HG02642 (cell line): ENCODE measurements around the gene NDUFB8.

Experiments used
- ATAC-seq: cut with Tn5 transposase; IDR thresholded peaks from one replicate; pipeline ENCODE4 v1.9.1; 2021; ENCODE audit warnings: mild to moderate bottlenecking; ENCODE audit not compliant: unreplicated experiment, poor library complexity

NDUFB8 gene

DNA sequence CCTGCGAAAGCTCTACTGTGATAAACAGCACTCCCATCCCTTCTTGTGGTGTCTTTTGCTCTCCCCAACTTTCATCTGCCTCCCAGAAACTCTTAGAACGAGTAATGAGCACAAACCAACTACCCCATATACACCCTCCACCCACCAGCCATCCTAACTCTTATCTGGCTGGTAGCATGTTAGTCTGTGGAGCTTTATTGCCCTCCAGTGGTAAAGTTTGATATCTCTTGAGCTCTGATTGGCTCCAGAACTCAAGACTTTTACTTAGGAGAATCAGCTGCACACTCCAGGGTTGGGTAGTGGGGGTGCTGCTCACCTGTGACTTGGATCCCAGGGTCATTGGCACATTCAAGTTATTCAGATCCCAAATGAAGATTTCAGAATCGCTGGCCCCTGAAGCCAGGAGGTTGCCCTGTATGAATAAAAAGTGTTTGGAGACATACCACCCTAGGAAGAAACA, 20.9 kb downstream of the NDUFB8 start:
- ATAC-seq = peak; percentile 36

DNA sequence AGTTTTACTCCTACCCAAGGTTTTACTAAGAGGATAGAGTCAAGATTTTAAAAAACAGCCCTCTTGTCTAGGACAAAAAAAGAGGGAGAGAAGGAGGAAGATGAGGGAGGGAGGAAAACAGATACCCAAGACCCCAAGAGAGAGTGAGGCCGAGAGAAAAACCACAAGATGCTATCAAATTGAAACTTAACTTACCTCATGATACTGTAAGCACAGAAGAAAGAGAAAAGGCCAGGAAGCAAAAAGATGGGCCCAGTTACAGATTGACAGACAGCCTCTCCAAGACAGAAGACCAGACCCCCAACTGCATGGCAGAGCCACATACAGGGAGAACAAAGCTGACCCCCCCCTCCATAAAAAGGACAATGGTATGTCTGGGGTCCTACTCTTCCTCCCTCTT, 21.4 kb downstream of the NDUFB8 start:
- no peak for ATAC-seq

- ATAC-seq = no peak
Observed at GRCh38 chr10:100507357-100507732, 22.3 kb downstream of the NDUFB8 start.

- ATAC-seq = no peak
Observed at GRCh38 chr10:100506596-100507356, 22.9 kb downstream of the NDUFB8 start.

GRCh38 chr10:100505164-100505563, 24.5 kb downstream of the NDUFB8 start:
- no peak for ATAC-seq

- ATAC-seq = no peak
Observed at GRCh38 chr10:100504096-100504495, 25.6 kb downstream of the NDUFB8 start.

DNA sequence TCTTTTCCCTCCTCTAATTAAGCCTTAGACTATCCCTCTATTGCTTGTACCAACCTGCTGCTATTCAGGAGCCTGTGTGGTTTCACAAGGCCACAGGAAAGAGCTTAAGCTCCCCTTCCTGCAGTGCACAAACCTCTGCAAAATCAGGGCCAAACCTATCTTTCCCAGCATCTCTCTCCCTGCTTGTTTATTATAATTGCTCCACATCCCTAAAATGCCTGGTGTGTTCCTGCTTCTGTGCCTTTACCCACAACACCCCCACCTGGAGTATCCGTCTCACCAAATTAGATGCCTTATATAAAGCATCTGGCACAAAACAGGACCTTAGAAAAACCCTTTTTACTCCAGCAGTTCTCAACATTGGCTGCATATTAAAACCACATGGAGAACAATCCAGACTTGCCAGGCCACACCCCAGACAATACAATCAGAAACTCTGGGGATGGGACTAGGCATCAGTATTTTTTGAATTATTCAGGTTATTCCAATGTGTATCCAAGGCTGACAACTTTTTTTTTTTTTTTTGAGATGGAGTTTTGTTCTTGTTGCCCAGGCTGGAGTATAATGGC, 26.7 kb downstream of the NDUFB8 start:
- ATAC-seq = no peak

DNA sequence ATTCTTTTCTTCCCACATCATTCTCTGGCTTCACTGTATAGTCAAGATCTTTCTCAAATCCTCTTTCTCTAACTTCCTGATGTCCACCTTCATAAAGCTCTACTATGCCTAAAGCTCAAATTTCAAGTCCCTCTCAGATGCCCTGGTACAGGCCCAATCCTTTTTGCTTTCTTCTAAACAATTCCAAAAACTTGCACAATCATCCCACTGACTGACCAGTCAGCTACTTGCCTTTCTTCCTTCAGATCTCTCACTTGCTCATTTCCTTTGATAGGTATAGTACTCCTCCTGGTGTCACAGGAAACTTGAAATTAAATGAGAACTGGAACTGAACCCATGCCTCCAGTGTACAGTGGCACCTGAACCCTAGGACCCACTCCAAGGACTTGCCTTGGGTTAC, 28.2 kb downstream of the NDUFB8 start:
- no peak for ATAC-seq

DNA sequence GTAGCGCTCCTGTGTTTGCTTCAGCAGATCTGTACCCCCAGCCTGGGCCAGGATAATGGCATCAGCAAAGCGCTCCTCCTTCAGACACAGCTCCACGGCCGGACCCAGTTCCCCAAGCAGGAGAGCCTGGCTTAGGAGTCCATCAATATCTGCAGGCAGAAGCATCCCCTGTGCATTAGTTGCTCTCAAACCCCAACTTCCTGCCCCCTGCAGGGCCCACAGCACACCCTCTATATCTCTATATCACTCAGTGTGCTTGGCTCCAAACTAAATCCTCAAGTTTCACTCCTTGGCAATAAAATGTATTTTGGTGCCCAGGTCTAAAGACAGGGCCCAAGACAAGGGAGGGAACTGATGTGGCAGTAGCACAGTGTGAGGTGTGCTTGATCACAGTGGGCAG, 31.6 kb downstream of the NDUFB8 start:
- no peak for ATAC-seq

GRCh38 chr10:100496567-100496966, 33.1 kb downstream of the NDUFB8 start:
- ATAC-seq = no peak

GRCh38 chr10:100490531-100490930, 39.1 kb downstream of the NDUFB8 start:
- no peak for ATAC-seq

DNA sequence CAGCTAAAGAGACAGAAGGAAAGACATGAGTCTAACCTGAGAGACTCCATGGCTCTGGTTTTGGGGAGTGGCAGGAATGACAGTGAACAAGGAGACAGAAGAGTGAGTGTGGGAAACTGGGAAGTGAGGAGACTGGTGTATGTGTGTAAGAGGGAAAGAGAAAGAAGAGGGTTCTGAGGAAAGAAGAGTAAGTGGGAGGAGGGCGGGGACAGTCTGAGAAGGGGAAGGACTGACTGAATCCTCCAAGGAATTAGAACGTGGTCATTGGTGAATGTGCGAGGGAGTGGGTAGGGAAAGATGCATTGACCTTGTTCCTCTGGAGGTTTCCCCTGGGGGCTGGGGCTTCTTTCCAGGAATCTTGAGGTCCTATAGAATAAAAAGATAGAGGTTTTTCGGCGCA, 40.3 kb downstream of the NDUFB8 start:
- ATAC-seq = no peak

GRCh38 chr10:100487529-100487928, 42.1 kb downstream of the NDUFB8 start:
- no peak for ATAC-seq

GRCh38 chr10:100485801-100486495, 43.7 kb downstream of the NDUFB8 start:
- no peak for ATAC-seq

- no peak for ATAC-seq
Observed at GRCh38 chr10:100485366-100485765, 44.3 kb downstream of the NDUFB8 start.

DNA sequence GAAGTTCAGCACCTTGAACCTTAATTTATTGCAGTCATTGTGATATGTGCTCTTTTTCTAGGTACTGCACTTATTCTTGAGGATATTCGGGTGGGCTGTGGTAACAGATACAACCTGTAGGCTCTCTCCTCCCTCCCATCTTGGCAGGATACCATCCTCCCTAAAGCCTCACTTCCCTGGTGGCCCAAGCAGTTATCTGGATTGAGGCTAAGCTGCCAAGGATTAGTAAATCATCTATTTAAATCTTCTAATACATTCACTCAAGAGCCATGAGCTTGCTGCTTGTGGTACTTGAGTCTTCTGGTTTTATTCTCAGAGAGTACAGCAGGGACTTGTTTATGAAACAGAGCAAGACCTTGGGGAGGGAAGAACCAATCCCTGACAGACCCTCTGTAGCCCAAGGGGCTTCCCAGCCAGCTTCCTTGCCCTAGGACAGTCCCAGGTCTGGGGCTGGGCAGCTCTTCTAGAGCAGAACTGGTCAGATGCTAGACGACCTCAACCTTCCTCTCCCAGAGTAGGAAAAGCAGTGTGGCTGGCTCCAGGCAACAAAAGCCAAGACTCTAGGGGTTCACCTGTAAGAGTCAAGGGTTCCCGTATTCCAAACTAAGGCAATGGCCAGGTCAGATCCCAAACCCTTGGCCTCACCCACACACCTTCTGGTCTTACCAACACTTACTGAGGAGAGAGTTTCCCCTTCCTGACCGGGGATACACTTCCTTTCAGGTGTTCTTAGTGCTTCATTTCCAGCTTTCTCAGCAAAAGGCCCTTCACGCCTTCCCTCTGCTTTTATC, 45.6 kb downstream of the NDUFB8 start:
- no peak for ATAC-seq

DNA sequence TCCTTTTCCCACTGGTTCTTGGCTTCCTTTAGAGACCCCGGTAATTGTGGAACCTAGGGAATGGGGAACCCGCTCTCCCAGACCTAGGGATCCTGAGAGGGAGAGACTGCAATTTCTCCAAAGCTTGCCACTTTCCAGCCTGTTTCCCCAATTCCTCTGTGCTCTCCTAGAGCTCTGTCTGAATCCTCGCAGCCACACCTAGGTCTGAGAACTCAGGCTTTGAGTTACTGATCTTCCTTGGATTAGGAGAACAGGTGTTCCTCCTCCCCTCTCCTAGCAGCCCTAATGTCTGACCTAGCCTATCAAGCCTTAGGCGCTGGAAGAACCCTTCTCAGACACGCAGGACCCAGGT, 46.9 kb downstream of the NDUFB8 start:
- no peak for ATAC-seq

DNA sequence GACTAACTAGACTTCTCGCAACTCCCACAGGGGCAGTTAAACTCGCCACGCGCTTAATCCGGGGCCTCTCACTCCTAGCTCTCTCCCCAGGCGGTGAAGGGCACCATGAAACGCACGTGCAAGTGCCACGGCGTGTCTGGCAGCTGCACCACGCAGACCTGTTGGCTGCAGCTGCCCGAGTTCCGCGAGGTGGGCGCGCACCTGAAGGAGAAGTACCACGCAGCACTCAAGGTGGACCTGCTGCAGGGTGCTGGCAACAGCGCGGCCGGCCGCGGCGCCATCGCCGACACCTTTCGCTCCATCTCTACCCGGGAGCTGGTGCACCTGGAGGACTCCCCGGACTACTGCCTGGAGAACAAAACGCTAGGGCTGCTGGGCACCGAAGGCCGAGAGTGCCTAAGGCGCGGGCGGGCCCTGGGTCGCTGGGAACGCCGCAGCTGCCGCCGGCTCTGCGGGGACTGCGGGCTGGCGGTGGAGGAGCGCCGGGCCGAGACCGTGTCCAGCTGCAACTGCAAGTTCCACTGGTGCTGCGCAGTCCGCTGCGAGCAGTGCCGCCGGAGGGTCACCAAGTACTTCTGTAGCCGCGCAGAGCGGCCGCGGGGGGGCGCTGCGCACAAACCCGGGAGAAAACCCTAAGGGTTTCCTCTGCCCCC, 47.4 kb downstream of the NDUFB8 start:
- ATAC-seq = peak; percentile 45

- peak; percentile 98 for ATAC-seq
Observed at GRCh38 chr10:100481462-100482081, 48.1 kb downstream of the NDUFB8 start.

GRCh38 chr10:100480002-100480401, 49.7 kb downstream of the NDUFB8 start:
- ATAC-seq = no peak
